WERI-Rb-1 (cell line): Measurements from ENCODE around the gene NIT2.

Experiments
- DNase-seq: peaks from one replicate; pipeline ENCODE4 v3.0.0-alpha.2; 2020
- H3K27ac ChIP-seq: fragments of 250-450 bp; sonication (Bioruptor Pico); 2 replicates; pipeline ENCODE4 v1.5.1; 2020; ENCODE audit warnings: mild to moderate bottlenecking, moderate library complexity
- H3K27me3 ChIP-seq: fragments of 250-450 bp; sonication (Bioruptor Pico); 2 replicates; pipeline ENCODE4 v1.5.1; 2021; ENCODE audit warnings: mild to moderate bottlenecking, low read depth, moderate library complexity; ENCODE audit not compliant: insufficient read depth, severe bottlenecking
- H3K36me3 ChIP-seq: fragments of 250-450 bp; sonication (Bioruptor Pico); 2 replicates; pipeline ENCODE4 v1.5.1; 2020; ENCODE audit warnings: mild to moderate bottlenecking, moderate library complexity
- H3K4me3 ChIP-seq: 2 replicates; pipeline ENCODE4 v1.5.1; 2011; ENCODE audit warnings: low read depth, mild to moderate bottlenecking, control low read depth, low read length
- H3K9me3 ChIP-seq: fragments of 250-450 bp; sonication (Bioruptor Pico); 2 replicates; pipeline ENCODE4 v1.5.1; 2021; ENCODE audit warnings: mild to moderate bottlenecking, moderate library complexity; ENCODE audit not compliant: severe bottlenecking
- TF ChIP-seq, protein P1 (sequence below): IDR thresholded peaks from 2 replicates; pipeline ENCODE4 v1.5.1; 2011; ENCODE audit warnings: low read depth, mild to moderate bottlenecking, control low read depth, inconsistent platforms, low read length

Gene NIT2

DNA sequence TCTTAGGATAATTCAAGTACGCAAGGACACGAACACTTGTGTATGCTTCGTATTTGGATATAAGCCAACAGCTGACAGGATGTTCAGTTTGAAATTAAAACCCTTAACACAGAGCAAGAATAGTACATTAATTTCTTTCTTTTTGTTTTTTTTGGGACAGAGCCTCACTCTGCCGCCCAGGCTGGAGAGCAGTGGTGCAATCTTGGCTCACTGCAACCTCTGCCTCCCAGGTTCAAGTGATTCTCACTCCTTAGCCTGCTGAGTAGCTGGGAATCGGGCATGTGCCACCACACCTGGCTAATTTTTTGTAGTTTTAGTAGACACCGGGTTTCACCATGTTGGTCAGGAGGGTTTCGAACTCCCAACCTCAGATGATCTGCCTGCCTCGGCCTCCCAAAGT, 33.9 kb downstream of the NIT2 start:
- TF ChIP-seq, protein P1, sequence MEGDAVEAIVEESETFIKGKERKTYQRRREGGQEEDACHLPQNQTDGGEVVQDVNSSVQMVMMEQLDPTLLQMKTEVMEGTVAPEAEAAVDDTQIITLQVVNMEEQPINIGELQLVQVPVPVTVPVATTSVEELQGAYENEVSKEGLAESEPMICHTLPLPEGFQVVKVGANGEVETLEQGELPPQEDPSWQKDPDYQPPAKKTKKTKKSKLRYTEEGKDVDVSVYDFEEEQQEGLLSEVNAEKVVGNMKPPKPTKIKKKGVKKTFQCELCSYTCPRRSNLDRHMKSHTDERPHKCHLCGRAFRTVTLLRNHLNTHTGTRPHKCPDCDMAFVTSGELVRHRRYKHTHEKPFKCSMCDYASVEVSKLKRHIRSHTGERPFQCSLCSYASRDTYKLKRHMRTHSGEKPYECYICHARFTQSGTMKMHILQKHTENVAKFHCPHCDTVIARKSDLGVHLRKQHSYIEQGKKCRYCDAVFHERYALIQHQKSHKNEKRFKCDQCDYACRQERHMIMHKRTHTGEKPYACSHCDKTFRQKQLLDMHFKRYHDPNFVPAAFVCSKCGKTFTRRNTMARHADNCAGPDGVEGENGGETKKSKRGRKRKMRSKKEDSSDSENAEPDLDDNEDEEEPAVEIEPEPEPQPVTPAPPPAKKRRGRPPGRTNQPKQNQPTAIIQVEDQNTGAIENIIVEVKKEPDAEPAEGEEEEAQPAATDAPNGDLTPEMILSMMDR = no peak
- no peak overlapping the region for H3K27ac ChIP-seq
- H3K4me3 ChIP-seq = no peak overlapping the region
- DNase-seq = no peak
- H3K27me3 ChIP-seq = no peaks in the 10 kb centered on the region
- peaks cover 56% of the 10 kb centered on the region for H3K36me3 ChIP-seq
- no peaks in the 10 kb centered on the region for H3K9me3 ChIP-seq

DNA sequence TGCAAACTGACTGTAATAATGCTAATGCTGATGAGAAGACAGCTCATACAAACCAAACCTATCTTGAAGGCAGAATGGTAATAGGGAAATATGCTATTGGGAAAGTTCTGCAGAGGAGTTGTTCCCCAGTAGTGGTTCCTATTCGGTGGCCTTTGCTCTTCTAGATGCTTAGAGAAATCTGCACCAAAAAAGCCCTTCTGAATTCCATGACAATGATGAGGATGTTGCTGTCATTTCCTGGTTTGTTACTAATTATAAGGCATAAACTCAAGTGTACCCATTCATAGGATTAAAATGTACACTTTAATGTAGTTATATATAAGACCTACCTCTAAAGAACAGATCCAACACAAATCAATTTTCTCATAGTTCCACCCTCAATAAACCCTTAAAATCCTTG, 36.2 kb downstream of the NIT2 start:
- DNase-seq = no peak
- no peak overlapping the region for H3K27ac ChIP-seq
- no peaks in the 10 kb centered on the region for H3K27me3 ChIP-seq
- H3K9me3 ChIP-seq = no peaks in the 10 kb centered on the region
- TF ChIP-seq, protein P1 = no peak
- H3K4me3 ChIP-seq = no peak overlapping the region
- peaks cover 50% of the 10 kb centered on the region for H3K36me3 ChIP-seq

DNA sequence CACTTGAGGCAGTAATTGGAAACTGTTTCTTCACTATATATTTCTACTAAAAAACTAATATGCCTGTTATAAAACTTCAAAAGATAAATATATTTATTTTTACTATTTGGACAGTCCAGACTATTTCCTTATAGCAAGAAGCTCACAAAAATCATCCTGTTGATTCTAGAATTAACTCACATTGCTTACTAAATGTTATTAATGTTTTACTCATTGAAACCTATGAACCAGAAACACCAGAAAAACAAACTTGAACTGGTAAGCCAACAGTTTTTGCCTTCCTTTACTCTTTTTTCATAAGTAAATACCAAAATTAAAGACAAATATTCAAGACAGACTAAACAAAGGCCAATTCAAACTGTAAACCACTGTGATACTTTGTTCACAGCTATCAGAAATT, 40.0 kb downstream of the NIT2 start:
- Histone ChIP-seq H3K27ac (no peak overlapping the region), H3K36me3 (peaks cover 50% of the 10 kb centered on the region), H3K9me3 (no peaks in the 10 kb centered on the region), H3K27me3 (no peaks in the 10 kb centered on the region), H3K4me3 (no peak overlapping the region)
- TF ChIP-seq, protein P1 = no peak
- no peak for DNase-seq

DNA sequence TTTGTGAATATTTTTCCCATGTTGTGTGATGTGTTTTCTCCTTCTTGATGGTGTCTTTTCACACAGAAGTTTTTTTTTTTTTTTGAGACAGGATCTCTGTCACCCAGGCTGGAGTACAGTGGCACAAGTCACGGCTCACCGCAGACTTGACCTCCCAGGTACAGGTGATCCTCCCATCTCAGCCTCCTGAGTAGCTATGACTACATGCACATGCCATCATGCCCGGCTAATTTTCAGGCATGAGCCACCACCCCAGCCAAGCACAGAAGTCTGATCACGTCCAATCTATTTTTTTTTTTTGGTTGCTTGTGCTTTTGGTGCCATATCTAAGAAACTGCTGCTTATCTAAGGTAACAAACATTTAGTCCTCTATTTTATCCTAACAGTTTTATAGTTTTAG, 41.7 kb downstream of the NIT2 start:
- peaks cover 59% of the 10 kb centered on the region for H3K36me3 ChIP-seq
- DNase-seq = no peak
- H3K9me3 ChIP-seq = no peaks in the 10 kb centered on the region
- H3K4me3 ChIP-seq = no peak overlapping the region
- TF ChIP-seq, protein P1 = no peak
- H3K27me3 ChIP-seq = no peaks in the 10 kb centered on the region
- H3K27ac ChIP-seq = no peak overlapping the region

DNA sequence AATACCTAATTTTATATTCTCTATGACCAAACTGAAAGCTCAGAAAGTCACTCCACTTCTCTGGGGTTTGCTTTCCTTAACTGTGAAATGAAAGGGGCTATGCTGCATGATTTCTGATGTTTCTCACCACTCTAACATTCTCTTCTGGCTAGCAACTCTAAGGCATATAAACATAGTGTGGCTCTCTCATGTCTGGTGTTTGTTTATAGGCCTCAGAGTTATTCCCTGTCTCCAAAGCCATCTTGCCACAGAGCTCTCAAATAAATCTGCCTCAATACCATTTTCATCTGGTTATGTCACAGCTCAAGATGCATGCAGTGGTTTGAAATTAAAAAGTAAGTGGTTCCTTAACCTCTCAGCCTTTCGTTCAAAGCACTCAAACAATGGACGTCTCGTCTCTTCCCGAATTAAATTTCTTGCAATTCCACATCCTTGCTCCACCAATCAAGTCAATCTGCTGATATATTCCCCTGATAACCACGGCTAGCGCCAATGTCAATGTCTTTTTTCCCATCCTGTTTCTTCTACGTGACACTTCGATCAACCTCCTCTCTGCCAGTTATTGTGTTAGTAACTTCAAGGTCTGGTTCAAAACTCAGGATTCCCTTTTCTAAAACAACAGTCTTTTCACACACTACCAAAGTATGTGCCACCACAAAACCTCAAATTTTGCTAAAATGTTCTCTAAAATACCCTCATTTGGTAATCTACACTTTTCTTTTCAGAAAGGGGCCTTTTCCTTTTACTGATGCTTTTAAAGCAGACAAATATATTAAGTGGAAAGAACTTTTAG, 50.4 kb downstream of the NIT2 start:
- H3K4me3 ChIP-seq = no peak overlapping the region
- peaks cover 2% of the 10 kb centered on the region for H3K9me3 ChIP-seq
- H3K27me3 ChIP-seq = no peaks in the 10 kb centered on the region
- no peak for DNase-seq
- TF ChIP-seq, protein P1 = no peak
- H3K36me3 ChIP-seq = peaks cover 68% of the 10 kb centered on the region
- H3K27ac ChIP-seq = no peak overlapping the region
